Stimulated activated CD4-positive, alpha-beta T cell treated with anti-CD3 and anti-CD28 coated beads, Interleukin-12 subunit alpha, Interleukin-12 subunit beta, amount 100 ng/mL, for 4 hours (primary cell): Measurements from ENCODE around the gene PSMB4.
"Not testable (repeated sequence)": the region's sequence is repeated elsewhere in the genome, so short reads cannot be mapped to it uniquely, and the experiment has no call there.

ENCODE experiments used
- DNase-seq: peaks from one replicate; pipeline ENCODE4 v3.0.0-alpha.2; 2020

The PSMB4 gene

GRCh38 chr1:151399324-151400171 lies at the start of gene PSMB4:
PSMB4 (plus strand) TSS chr1:151399573; CDS start chr1:151399588, 15 bp downstream.
- peak; percentile 61 for DNase-seq

DNA sequence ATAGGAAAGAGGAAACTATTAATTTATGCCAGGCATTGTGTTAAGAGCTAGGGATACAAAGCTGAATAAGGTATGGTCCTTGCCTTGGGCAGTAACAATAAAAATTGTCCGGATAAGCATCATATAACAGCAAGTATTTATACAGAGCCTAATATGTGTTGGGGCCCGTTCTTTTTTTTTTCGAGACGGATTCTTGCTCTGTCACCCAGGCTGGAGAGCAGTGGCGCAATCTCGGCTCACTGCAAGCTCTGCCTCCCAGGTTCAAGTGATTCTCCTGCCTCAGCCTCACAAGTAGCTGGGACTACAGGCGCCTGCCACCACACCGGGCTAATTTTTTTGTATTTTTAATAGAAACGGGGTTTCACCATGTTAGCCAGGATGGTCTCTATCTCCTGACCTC lies 49.0 kb upstream of the PSMB4 start:
- DNase-seq, result not testable (repeated sequence)

- DNase-seq, result no peak
Measured at GRCh38 chr1:151352021-151352718, 47.2 kb upstream of the PSMB4 start.

- DNase-seq, result no peak
Measured at GRCh38 chr1:151356696-151357095, 42.7 kb upstream of the PSMB4 start.

DNA sequence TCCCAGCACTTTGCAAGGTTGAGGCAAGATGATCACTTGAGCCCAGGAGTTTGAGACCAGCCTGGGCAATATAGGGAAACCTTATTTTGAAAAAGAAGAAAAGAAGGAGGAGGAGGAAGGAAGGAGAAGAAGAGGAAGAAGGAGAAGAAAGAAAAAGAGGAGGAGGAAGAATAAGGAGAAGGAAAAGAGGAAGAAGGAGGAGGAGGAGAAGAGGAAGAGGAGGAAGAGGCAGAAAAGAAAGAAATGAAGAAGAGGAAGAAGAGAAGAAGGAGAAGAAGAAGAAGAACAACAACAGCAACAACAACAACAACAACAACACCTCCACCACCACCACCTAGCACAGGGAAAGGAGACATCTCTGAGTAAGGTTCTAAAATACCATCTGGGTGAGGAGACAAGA lies 37.5 kb upstream of the PSMB4 start:
- no peak for DNase-seq

DNA sequence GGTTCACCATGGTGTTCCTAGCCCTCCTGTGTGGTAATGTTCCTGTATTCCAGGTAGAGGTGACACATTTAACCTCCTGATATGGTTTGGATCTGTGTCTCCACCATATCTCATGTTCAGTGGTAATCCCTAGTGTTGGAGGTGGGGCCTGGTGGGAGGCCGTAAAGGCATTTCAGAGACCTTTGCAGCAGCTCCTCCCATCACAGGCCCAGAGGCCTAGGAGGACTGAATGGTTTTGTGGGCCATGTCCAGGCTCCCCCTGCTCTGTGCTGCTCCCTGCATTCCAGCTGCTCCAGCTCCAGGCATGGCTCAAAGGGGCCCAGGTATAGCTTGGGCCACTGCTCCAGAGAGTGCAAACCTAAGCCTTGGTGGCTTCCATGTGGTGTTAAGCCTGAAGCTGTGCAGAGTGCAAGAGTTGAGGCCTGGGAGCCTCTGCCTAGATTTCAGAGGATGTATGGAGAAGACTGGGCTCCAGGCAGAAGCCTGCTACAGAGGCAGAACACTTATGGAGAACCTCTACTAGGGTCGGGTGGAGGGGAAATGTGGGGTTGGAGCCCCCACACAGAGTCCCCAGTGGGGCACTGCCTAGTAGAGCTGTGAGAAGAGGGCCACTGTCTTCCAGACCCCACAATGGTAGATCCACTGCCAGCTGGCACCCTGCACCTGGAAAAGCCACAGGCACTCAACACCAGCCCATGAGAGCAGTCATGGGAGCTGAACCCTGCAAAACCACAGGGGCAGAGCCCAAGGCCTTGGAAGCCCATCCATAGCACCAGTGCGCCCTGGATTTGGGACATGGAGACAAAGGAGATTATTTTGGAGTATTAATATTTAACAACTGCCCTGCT lies 36.8 kb upstream of the PSMB4 start:
- DNase-seq, result no peak

- no peak for DNase-seq
Measured at GRCh38 chr1:151364996-151365395, 34.4 kb upstream of the PSMB4 start.

GRCh38 chr1:151367658-151368392 lies 31.5 kb upstream of the PSMB4 start:
- DNase-seq, result no peak

- DNase-seq, result no peak
Measured at GRCh38 chr1:151368393-151369301, 30.7 kb upstream of the PSMB4 start.

DNA sequence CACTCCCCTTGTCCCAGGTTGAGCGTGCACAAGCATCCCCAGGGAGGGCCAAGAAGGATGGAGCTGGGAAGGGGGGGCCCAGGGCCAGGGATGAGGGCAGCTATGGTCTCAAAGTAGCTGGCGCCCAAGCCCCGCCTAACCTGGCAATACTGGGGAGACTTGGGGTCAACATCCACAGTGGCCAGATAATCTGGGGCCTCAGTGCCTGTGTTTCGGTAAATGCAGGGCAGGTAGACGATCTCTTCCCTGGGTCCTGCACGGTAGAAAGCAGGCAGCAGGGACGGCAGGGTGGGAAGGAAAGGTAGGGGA lies 30.1 kb upstream of the PSMB4 start:
- DNase-seq, result no peak

DNA sequence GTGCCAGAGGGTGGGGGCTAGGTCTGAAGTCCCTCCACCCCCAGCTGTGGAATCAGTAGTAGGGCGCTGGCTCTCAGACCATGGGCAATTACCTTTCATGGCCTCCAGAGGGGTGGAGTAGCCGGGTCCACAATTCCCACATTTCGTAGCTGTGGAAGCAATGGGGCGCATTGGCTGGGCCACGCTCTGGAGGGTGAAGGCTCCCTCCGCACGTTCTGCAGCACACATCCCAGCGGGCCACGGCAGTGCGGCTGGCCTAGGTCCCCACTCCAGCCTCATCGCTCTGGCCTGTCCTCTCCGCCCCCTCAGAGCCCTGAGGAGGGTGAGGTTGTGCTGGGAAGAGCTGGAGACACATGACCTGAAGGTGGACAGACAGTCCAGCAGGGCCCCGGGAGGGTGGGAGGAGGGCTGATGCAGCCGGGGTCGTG lies 29.7 kb upstream of the PSMB4 start:
- no peak for DNase-seq

DNA sequence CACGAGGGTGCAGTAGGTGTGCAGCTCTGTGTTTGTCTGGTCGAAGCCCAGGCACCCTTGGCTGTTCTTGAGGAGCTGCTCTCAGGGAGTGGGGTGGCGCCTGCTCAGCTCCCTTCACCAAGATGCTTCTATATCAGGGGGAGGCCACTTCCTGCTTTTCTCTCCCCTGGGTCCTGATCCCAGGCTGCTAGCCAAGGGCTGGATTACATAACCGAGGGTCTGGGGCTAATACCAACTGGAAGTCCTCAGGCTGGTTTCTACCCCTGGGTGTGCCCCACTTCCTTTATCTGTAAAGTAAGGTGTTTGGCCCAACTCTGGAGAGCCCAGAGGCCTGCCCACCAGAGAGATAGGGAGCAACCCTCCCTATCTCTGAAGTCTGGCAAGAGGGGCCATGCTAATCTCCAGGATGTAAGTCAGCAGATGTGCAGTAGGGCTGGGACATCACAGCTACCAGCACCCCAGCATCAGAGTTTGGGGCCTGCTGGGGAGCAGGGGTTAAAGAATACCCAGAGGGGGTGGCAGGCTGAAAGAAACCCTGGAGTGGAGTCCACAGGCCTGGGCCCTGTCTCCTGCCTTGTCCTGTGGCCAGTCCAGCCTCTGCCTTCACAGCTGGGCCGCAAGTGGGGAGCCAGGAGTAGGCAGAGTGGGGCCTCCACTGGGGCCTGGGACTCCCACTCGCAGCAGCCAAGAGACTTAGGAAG lies 29.0 kb upstream of the PSMB4 start:
- no peak for DNase-seq

DNA sequence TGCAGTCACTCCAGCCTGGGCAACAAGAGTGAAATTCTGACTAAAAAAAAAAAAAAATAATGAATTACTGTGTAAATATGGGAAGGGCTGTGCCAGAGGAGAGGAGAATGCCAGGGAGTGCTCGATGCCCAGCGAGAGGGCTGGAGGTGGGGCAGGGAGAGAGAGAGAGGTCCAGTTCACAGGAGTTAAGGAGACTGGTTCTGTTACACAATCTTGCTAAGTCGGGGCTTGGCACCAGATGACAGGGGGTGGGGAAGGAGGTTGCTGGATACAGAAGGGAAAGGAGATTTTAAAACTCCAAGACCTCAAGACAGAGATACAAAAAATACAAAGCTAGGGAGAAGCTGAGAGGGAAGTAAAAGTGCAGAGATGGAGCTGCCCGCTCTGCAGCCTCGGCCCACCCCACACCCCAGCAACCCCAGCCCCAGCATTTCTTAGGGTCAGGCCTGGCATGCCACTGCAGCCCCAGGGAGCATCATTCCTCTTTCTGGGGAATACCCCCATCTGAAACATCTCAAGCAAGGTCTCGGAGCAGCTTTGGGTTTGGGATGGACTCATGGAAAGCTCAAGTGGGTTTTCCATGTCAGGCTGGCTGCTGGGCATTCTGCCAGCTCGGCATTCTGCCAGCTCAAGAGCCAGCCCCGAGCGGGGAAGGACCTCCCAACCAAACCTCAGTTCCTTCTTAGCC lies 27.9 kb upstream of the PSMB4 start:
- no peak for DNase-seq

DNA sequence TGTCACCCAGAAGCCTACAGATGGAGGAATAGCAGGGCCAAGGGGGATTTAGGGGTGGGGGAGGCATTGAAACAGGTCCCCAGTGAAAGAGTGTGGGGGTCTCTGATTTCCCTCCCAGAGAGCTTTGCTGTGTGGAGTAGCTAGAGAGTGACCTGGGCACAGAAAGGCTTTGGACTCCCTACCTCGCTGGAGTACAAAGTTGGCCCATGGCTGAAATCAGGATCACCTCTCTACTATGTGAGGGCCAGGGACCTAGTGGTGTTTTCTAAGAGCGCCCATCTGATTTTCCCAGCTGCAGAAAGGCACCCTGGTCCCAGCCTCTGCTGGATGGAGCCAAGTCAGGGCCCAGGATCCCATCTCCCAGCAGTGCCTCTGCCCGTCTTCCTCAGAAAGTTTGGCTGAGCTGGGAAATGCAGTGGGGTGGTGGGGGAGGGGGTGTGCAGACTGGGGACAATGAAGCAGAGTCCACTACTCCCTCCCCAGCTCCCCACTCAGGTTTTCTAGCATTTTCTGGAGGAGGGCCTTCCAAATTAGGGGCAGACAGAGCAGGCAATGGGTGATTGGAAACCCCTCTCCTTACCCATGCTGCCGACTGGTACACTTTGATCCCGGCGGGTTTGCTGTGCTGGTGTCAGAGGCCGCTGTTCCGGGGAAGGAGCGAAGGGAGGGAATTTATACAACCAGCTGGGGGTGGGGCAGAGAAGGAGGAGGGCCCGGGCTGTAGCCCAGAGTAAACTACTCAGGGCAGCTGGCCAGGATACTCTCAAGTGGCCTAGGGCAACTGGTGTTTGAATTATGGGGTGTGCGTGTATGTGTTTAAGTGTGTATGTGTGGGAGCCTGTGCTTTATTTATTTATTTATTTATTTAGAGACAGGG lies 27.1 kb upstream of the PSMB4 start, which contains the start of gene SELENBP1:
Gene SELENBP1 (minus strand): TSS at position 648 of the 877 bp plus-strand sequence. CDS start 64 bp downstream, at position 584.
- DNase-seq, result no peak

DNA sequence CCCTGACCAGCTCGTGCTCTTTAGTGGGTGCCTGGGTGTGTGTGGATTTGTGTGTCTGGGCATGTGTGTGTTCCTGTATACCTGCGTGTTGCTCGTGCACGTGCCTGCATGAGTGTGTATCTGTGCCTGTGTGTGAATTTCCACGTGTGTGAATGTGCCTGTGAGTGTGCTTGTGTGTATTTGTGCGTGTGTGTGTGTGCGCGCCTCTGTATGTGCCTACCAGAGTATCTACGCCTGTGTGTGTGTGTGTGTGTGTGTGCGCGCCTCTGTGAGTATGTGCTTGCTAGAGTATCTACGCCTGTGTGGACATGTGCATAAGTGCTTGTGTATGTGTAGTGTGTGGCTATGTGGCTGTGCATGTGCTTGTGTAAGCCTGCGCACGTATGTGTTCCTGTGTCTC lies 26.2 kb upstream of the PSMB4 start:
- no peak for DNase-seq

GRCh38 chr1:151377150-151377884 lies 22.1 kb upstream of the PSMB4 start:
- DNase-seq, result no peak

- DNase-seq, result no peak
Measured at GRCh38 chr1:151384584-151384983, 14.8 kb upstream of the PSMB4 start.

DNA sequence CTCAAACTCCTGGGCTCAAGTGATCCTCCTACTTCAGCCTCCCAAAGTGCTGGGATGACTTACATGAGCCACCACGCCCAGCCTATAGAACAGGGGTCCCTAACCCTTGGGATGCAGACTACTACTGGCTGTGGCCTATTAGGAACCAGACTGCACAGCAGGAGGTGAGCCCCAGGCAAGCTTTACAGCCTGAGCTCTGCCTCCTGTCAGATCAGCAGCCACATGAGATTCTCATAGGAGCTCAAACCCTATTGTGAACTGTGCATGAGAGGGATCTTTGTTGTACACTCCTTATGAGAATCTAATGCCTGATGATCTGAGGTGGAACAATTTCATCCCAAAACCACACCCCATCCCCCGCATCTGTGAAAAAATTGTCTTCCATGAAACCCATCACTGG lies 13.4 kb upstream of the PSMB4 start:
- DNase-seq, result no peak
